Loucy (cell line): ENCODE results near the gene CWC22.

Experiments used
- CTCF ChIP-seq: fragments of 200-600 bp; sonication (generic); conservative IDR thresholded peaks from 2 replicates; pipeline ENCODE4 v1.5.1; 2014; ENCODE audit warnings: mild to moderate bottlenecking, antibody characterized with exemption, low read length
- EZH2phosphoT487 ChIP-seq: fragments of 200-600 bp; IDR thresholded peaks from 2 replicates; pipeline ENCODE4 v1.6.1; 2018; ENCODE audit warnings: antibody characterized with exemption, mild to moderate bottlenecking, moderate library complexity, borderline replicate concordance

- TF ChIP-seq CTCF (no peak), EZH2phosphoT487 (no peak)
Measured at GRCh38 chr2:179946810-179947615, 60.1 kb downstream of the CWC22 start.
